NCI-H69 (cell line): Measurements from ENCODE around the gene MLXIP.
"Not testable (repeated sequence)": the region's sequence is repeated elsewhere in the genome, so short reads cannot be mapped to it uniquely, and the experiment has no call there.

Experiments
- DNase-seq: peaks from one replicate; lab custom pipeline; 2025; lab: John Stamatoyannopoulos, UW

Gene MLXIP

GRCh38 chr12:122054842-122055520 is 23.6 kb upstream of the MLXIP start:
- DNase-seq = no peak

GRCh38 chr12:122056406-122056805 is 22.1 kb upstream of the MLXIP start:
- DNase-seq = not testable (repeated sequence)

- no peak for DNase-seq
These were observed 21.4 kb upstream of the MLXIP start for GRCh38 chr12:122057007-122057735.

GRCh38 chr12:122057769-122058168 is 20.8 kb upstream of the MLXIP start:
- DNase-seq = no peak

- DNase-seq = no peak
These were observed 19.9 kb upstream of the MLXIP start for GRCh38 chr12:122058549-122059149.

GRCh38 chr12:122059203-122059960 is 19.2 kb upstream of the MLXIP start:
- no peak for DNase-seq

- no peak for DNase-seq
These were observed 18.5 kb upstream of the MLXIP start for GRCh38 chr12:122060081-122060501.

- DNase-seq = no peak
These were observed 17.3 kb upstream of the MLXIP start for GRCh38 chr12:122061253-122061652.

- DNase-seq = peak; percentile 97
These were observed 15.5 kb upstream of the MLXIP start for GRCh38 chr12:122062832-122063693.

- peak; percentile 96 for DNase-seq
These were observed 14.9 kb upstream of the MLXIP start for GRCh38 chr12:122063694-122064024.

- peak; percentile 98 for DNase-seq
These were observed 14.4 kb upstream of the MLXIP start for GRCh38 chr12:122064025-122064777.

GRCh38 chr12:122064780-122065588 is 13.6 kb upstream of the MLXIP start:
- DNase-seq = peak; percentile 91

- no peak for DNase-seq
These were observed 11.0 kb upstream of the MLXIP start for GRCh38 chr12:122067548-122067947.

- no peak for DNase-seq
These were observed 10.6 kb upstream of the MLXIP start for GRCh38 chr12:122067966-122068365.

GRCh38 chr12:122072031-122072970 is 6.3 kb upstream of the MLXIP start:
- peak; percentile 98 for DNase-seq

GRCh38 chr12:122073815-122074214 is 4.7 kb upstream of the MLXIP start:
- DNase-seq = no peak

GRCh38 chr12:122076743-122077495 is 1.6 kb upstream of the MLXIP start:
- DNase-seq = no peak

- peak; percentile 74 for DNase-seq
These were observed 526 bp downstream of the MLXIP start for GRCh38 chr12:122079033-122079531.
